22Rv1 (cell line): ENCODE data around the gene RBMS1.

Experiments used
- H3K27ac ChIP-seq: fragments of 450-650 bp; 2 replicates; pipeline ENCODE4 v1.5.1; 2017
- CTCF ChIP-seq: fragments of 450-650 bp; IDR thresholded peaks from 2 replicates; pipeline ENCODE4 v1.5.1; 2017; ENCODE audit warnings: mild to moderate bottlenecking
- ZFX ChIP-seq: fragments of 450-650 bp; IDR thresholded peaks from 2 replicates; pipeline ENCODE4 v1.6.1; 2017; ENCODE audit warnings: antibody characterized with exemption, borderline replicate concordance

RBMS1 gene

GRCh38 chr2:160310118-160310828, 183.3 kb downstream of the RBMS1 start:
- H3K27ac ChIP-seq: no peak overlapping the region
- no peak for TF ChIP-seq ZFX
- TF ChIP-seq CTCF: no peak

GRCh38 chr2:160309585-160309984, 184.0 kb downstream of the RBMS1 start:
- H3K27ac ChIP-seq: no peak overlapping the region
- no peak for TF ChIP-seq CTCF
- no peak for TF ChIP-seq ZFX

- no peak for TF ChIP-seq ZFX
- TF ChIP-seq CTCF: no peak
- no peak overlapping the region for H3K27ac ChIP-seq
Measured at GRCh38 chr2:160308915-160309314, 184.7 kb downstream of the RBMS1 start.

GRCh38 chr2:160308476-160308875, 185.1 kb downstream of the RBMS1 start:
- TF ChIP-seq CTCF (no peak), ZFX (no peak)
- H3K27ac ChIP-seq: no peak overlapping the region

GRCh38 chr2:160306985-160307384, 186.6 kb downstream of the RBMS1 start:
- H3K27ac ChIP-seq: no peak overlapping the region
- no peak for TF ChIP-seq ZFX
- no peak for TF ChIP-seq CTCF

- TF ChIP-seq ZFX (no peak), CTCF (no peak)
- no peak overlapping the region for H3K27ac ChIP-seq
Measured at GRCh38 chr2:160305081-160305750, 188.4 kb downstream of the RBMS1 start.

GRCh38 chr2:160303527-160303926, 190.1 kb downstream of the RBMS1 start:
- TF ChIP-seq CTCF (no peak), ZFX (no peak)
- no peak overlapping the region for H3K27ac ChIP-seq
